A549 (cell line): ENCODE data around the gene PITPNC1.

Experiments
- CBX2 ChIP-seq: fragments of 200-600 bp; sonication (generic); IDR thresholded peaks from 2 replicates; pipeline ENCODE4 v1.6.1; 2016; ENCODE audit warnings: low read depth, mild to moderate bottlenecking, borderline replicate concordance
- CTCF ChIP-seq: fragments of >200 bp; sonication (Bioruptor Twin); formaldehyde crosslinking; IDR thresholded peaks from 3 replicates; pipeline ENCODE4 v1.5.1; 2016
- EP300 ChIP-seq, 2 experiments: fragments of >200 bp; sonication (Bioruptor Twin); formaldehyde crosslinking; IDR thresholded peaks; 2 replicates in 1 of 2; 3 replicates in 1 of 2; pipeline ENCODE4 v1.6.1; 2016 to 2017
- FOSL2 ChIP-seq, 2 experiments: fragments of 450-650 bp in 1 of 2; fragments of >200 bp in 1 of 2; sonication (Bioruptor Twin) in 1 of 2; formaldehyde crosslinking; IDR thresholded peaks; 2 replicates each; pipeline versions ENCODE4 v1.5.0 to v1.6.1; 2016 to 2020; ENCODE audit warnings: mild to moderate bottlenecking in 1 of 2, moderate library complexity in 1 of 2
- MAX ChIP-seq: IDR thresholded peaks from 2 replicates; pipeline ENCODE4 v1.6.1; 2012
- POLR2A ChIP-seq: IDR thresholded peaks from 2 replicates; pipeline ENCODE4 v1.6.1; 2012; ENCODE audit warnings: mild to moderate bottlenecking, low read length
- REST ChIP-seq: fragments of 200-600 bp; sonication (generic); IDR thresholded peaks from 2 replicates; pipeline ENCODE4 v1.6.1; 2016; ENCODE audit warnings: antibody characterized with exemption, mild to moderate bottlenecking, moderate library complexity

GRCh38 chr17:67658265-67658664 is 281.2 kb downstream of the PITPNC1 start:
- no peak for TF ChIP-seq CTCF
- no peak for TF ChIP-seq EP300 (IDR thresholded peaks at IDR 0.05)
- TF ChIP-seq MAX = no peak
- TF ChIP-seq POLR2A = no peak
- TF ChIP-seq REST = no peak
- TF ChIP-seq FOSL2 (IDR thresholded peaks at IDR 0.05) = no peak
- TF ChIP-seq FOSL2 (CRISPR knock-in tag; IDR thresholded peaks at IDR 0.05) = no peak
- TF ChIP-seq CBX2 = no peak
